Measurements from ENCODE around the gene CRABP2.

GRCh38 chr1:156751757-156752481 is 46.5 kb upstream of the CRABP2 start:
- TF ChIP-seq TAF1 (IDR thresholded peaks at IDR 0.05; ENCODE audit: borderline replicate concordance, insufficient read depth, low read length): no peak; the same call in 1 of the 2 replicates
- TF ChIP-seq REST (IDR thresholded peaks at IDR 0.05; ENCODE audit: insufficient read depth in 1 of 2, low read depth in 2 of 2, low read length in 2 of 2): no peak
